HG02938 (cell line): Measurements from ENCODE around the gene DCAF6.

Source experiments
- ATAC-seq: cut with Tn5 transposase; IDR thresholded peaks from one replicate; pipeline ENCODE4 v1.9.1; 2021; ENCODE audit warnings: mild to moderate bottlenecking, moderate library complexity; ENCODE audit not compliant: unreplicated experiment

Gene DCAF6

DNA sequence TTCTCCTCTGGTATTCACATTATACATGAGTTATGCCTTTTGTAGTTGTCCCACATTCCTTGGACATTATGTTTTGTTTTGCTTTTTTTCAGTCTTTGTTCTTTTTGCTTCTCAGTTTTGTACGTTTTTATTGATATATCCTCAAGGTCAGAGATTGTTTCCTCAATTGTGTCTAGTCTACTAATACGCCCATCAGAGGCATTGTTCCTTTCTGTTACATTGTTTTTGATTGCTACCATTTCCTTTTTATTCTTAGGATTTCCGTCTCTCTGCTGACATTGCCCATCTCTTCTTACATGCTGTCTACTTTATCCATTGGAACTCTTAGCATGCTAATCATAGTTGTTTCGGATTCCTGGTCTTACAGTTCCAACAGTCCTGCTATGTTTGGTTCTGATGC lies 28.2 kb downstream of the DCAF6 start:
- ATAC-seq = no peak

DNA sequence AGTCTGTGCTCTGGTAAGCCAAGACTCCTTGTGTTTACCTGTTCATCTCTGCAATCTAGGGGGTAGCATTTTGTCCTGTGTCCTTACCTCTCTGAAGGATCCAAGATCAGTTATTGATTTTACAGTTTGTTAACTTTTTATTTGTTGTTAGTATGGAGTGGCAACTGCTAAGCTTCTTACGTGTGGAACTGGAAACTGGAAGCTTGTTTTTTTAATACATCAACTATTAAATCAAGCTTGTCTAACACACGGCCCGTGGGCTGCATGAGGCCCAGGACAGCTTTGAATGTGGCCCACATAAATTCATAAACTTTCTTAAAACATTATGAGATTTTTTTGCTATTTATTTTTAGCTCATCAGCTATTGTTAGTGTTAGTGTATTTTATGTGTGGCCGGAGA lies 29.6 kb downstream of the DCAF6 start:
- no peak for ATAC-seq

DNA sequence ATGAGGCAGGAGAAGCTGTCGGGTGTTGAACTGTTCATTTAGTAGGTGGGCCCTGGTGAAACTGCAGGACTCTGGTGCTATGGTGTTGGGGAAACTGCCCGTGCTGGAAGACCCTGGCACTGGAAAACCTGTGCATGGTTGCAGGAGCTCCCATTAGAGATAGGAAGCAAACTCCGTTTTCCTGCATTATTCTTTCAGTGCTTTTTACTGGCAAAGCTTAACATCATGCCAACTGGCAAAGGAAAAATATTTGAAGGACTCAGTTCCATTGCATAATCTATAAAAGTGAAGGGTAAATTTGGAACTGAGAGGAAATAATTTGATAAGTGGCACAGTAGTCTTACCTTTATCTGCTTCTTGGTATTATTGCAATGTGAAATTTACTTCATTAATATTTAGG lies 32.1 kb downstream of the DCAF6 start:
- no peak for ATAC-seq

DNA sequence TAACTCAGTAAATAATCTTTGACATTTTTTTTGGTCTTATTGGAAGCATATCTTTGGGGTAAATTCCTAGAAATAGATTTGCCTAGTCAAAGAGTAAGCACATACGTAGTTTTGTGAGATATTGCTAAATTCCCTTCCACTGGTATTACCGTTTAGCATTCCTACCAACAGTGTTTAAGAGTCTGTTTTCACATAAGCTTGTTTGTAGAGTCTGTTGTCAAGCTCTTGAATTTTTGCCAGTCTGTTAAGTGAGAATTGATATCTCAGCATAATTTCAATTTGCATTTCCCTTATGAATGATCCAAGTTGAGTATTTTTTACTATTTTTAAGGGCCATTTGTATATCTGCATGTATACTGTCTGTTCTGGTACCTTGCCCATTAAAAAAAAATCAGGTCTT lies 37.3 kb downstream of the DCAF6 start:
- ATAC-seq = no peak

DNA sequence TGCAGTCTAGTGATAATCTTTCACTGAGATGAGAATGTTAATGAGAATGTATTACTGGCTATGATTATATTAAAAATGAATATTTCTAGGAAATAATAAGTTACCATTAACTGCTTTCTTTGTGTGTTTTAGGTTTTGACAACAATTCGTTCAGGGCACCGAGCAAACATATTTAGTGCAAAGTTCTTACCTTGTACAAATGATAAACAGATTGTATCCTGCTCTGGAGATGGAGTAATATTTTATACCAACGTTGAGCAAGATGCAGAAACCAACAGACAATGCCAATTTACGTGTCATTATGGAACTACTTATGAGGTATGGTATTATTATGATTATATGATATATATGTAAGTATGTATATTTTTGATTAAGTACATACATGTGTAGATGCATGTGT lies 38.2 kb downstream of the DCAF6 start:
- ATAC-seq = no peak

DNA sequence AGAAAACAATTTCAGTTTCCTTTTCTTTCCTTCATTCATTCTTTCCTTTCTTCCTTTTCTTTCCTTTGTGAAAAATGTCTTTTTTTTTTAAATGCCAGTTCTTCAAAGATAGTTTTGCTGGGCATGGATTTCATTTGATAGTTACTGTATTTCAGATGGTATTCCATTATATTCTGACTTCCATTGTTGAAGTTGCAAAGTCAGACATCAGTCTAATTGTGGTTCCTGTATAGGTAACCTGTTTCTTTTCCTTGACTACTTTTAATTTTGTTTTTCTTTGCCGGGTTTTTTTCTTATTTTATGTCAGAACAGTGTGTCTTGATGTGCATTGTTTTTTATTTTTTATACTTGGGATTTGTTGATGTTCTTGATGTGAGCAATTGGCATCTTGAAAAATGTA lies 40.8 kb downstream of the DCAF6 start:
- no peak for ATAC-seq

DNA sequence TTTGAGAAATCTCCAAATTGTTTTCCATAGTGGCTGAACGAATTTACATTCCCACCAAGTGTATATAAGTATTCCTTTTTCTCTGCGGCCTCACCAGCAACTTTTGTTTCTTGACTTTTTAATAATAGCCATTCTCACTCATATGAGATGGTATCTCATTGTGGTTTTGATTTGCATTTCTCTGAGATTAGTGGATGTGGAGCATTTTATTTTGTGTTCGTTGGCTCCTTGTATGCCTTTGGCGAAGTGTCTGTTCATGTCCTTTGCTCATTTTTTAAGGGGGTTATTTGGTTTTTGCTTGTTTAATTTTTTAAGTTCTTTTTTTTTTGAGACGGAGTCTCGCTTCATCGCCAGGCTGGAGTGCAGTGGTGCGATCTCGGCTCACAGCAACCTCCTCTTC lies 45.5 kb downstream of the DCAF6 start:
- no peak for ATAC-seq

DNA sequence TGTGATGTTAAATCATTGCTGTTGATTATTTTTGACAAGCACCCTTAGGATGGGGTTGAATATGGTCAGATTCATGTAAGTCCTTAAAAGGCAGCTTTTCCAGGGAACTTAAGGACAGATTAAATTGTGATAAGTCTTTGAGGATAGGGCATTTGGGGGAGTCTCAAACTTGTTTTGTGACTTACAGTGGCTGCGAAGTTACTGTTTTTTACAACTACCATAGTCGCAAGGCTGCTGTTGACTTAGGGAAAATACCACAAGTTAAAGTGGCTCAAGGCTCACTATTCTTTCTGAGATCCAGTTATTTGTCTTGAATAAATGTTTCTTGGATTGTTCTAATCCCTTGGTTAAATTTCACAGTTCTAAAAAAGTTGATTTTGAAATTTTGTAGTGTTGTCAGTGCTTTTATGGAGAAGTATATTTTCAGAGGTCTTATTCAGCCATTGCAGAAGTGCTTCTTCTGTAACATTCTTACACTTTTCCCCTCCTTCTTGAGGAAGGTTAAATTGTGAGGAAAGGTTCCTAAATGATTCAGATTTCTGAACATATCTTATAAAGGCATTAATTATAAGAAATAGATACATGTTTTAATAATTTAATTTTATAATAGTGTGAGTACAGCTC lies 47.4 kb downstream of the DCAF6 start:
- no peak for ATAC-seq

DNA sequence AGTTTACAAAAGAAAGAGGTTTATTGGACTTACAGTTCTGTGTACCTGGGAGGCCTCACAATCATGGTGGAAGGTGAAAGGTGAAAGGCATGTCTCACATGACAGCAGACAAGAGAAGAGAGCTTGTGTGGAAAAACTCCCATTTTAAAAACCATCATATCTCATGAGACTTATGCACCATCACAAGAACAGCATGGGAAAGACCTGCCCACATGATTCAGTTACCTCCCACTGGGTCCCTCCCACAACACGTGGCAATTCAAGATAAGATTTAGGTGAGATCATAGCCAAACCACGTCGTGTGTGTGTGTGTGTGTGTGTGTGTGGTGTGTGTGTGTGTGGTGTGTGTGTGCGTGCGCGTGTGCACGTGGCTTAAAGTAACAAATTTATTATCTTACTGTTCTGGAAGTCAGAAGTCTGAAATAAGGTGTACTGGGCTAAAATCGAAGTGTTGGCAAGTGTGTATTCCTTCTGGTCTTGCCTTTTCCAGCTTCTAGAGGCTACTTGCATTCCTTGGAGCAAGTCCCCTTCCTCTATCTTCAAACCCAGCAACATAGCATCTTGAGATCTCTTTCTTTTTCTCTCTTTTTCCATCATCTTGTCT lies 48.5 kb downstream of the DCAF6 start:
- no peak for ATAC-seq

DNA sequence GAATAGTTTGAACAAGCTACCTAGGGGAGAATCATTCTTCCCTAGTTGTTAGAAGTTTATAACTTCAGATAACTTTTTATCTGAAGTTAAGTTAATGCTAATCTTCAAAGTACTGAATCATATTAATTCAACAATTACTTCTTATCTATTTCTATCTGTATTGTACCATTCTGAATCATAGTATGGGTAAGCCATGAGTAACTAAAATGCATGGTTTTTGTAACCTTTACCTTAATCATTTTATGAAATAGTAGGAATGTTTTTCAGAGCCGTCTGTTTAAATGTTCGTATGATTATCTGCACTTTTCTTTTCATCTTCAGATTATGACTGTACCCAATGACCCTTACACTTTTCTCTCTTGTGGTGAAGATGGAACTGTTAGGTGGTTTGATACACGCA lies 50.7 kb downstream of the DCAF6 start:
- ATAC-seq = no peak

DNA sequence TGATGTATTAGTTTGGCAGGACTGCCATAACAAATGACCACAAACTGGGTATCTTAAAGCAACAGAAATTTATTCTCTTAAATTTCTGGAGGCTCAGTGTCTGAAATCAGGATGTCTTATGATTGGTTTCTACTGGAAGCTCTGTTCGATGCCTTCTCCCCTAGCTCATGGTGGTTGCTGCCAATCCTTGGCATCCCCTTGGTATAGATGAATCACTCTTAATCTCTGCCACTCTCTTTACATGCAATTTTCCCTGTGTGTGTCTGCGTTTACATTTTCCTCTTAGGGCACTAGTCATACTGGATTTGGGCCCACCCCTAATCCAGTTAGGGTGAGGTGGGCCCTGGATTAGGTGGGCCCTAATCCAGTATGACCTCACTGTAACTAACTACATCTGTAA lies 55.1 kb downstream of the DCAF6 start:
- ATAC-seq = no peak

DNA sequence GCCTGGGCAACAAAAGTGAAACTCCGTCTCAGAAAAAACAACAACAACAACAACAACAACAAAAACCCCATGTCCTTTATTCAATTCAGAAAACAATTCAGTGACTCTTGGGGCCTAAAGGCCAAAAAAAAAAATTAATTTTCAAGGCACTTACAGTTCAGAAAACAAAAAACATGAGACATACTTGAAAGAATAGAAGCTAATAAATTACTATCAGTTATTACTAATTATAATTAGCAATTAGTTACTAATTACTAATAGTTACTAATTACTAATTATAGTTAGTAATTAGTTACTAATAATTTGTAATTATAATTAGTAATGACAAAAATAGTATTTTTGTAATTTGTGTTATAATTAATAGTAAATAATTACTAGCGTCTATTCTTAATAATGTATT lies 57.2 kb downstream of the DCAF6 start:
- ATAC-seq = no peak

DNA sequence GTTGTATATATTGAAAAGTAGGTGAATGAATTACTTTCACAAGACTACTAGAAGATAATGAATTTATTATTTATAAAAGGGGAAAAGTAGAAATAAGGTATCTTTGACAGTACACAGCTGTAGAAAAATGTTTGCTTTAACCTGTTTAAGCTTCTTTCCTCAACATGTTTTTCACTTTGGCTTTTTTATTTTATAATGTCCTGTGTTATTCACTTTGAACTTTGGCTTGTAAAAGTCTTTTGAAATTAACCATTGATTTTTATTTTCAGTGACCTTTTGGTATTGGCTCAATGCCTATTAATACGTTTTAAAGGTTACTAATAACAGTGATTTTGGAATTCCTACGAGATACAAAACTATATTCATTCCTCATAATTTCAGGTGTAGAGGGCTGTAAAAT lies 58.1 kb downstream of the DCAF6 start:
- ATAC-seq = no peak

DNA sequence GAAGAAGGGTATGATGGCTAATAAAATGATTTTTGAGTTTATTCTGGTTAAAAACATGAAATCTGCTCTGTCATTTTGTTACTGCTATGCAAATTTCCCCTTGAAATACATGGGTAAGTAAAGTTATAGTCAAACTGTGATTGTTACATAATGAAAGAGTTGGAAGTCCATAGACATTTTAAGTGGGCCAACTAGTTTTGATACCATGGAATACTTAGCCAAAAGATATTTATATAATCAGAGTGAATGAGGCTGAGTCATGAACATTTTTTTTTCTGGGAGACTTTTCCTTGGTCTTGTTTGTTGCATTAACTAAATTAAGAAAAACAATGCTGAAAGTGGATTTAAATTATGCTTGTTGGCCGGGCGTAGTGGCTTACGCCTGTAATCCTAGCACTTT lies 58.6 kb downstream of the DCAF6 start:
- ATAC-seq = no peak

DNA sequence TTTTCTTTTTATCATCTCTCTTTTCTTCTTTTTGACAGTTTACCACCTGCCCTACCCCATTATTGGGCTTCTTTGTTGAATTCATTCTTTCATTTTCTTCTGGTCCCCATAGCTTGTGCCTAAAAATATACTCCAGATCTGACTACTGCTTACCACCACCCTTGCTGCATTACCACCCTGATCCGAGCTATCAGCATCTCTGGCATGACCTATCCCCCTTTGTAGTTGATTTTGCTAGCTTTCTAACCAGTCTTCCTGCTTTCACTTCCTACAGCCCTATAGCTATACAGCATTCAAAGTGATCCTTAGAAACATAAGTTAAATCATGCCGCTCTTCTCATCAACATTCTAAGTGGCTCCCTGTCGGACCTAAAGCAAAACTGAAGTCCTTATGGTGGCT lies 59.8 kb downstream of the DCAF6 start:
- no peak for ATAC-seq

DNA sequence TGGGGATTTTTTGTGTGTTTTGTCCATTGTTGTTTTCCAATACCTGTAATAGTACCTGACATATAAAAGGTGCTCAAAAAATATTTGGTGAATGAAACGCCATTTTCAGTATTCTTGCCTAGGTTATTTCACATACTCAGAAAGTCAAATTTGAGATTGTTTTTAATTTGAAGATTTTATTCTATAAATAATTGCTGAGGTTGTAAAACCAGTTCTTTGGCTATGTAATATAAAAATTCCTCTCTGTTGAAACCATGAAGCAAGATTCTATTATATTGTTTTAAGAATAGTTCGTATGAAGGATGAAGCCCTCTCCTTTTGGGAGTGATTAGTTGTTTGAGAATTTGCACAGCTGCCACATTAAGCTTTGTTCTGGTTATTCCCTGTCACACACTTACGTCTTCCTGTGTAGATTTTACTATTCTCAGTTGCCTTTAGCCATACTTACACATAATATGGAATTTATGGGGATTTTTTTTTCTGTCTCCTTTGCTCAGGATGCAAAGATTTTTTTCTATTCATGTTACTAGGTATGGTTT lies 60.6 kb downstream of the DCAF6 start:
- no peak for ATAC-seq

DNA sequence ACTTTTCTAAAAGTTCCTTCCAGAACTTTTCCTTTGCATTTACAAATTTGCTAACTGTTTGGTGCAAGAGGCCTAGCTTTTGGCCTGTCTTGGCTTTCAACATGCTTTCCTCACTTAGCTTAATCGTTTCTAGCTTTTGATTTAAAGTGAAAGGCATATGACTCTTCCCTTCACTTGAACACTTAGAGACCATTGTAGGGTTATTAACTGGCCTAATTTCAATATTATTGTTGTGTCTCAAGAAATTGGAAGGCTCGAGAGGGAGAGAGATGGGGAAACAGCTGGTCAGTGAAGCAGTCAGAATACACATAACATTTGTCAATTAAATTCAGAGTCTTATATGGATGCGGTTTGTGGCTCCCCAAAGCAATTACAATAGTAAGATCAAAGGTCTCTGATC lies 63.4 kb downstream of the DCAF6 start:
- no peak for ATAC-seq

DNA sequence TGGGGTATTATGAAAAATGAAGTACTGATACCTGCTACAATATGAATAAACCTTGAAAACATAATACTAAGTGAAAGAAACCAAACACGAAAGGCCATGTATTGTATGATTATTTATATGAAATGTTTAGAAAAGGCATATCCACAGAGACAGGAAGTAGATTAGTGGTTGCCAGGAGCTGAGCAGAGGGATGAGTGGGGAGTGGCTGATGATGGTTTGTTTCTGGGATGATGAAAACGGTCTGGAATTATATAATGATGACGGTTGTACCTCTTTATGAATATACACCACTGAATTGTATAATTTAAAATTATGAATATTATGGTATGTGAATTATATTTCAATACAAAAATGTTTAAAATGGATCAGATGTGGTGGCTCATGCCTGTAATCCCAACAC lies 64.2 kb downstream of the DCAF6 start:
- no peak for ATAC-seq

DNA sequence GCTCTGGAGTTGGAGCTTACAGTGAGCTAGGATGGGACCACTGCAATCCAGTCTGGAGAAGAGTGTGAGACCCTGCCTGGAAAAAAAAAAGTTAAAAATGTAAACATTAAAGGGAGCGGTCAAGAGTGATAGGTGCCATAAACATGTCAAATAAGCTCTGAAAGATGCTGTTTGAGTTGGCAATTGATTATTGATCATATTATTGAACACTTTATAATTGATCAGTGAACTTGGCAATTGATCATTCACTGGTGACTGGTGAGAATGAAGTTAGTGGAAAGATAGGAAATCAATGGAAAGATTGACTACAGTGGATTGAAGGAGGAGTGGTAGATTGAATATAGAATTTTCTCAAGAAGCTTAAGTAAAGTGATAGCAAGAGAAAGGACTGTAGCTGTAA lies 64.7 kb downstream of the DCAF6 start:
- ATAC-seq = no peak

DNA sequence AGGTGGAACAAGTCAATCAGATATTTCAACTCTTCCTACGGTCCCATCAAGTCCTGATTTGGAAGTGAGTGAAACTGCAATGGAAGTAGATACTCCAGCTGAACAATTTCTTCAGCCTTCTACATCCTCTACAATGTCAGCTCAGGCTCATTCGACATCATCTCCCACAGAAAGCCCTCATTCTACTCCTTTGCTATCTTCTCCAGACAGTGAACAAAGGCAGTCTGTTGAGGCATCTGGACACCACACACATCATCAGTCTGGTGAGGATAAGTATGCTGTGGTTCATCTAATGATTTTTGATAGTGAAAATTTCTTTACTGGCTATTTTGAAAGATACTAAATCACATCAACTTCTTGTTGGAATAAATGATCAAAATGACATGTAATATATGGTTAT lies 68.0 kb downstream of the DCAF6 start:
- ATAC-seq = no peak

DNA sequence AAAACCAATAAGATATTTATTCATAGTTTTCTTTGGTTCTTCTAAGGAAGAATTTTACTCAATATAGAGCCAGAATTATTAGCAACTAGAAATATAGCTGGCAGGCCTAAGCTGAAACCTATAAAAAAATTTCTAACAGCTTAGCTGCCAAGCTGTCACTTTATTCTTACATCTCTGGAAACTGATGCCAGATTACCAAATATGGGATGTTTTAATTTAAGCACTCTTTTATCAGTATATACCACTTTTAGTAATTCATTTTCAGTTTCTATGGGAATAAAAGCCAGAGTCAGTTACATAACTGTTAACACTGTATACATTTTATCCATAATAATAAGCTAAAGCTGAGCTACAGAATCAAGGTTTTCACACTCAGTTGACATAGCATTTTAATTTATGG lies 69.0 kb downstream of the DCAF6 start:
- no peak for ATAC-seq

DNA sequence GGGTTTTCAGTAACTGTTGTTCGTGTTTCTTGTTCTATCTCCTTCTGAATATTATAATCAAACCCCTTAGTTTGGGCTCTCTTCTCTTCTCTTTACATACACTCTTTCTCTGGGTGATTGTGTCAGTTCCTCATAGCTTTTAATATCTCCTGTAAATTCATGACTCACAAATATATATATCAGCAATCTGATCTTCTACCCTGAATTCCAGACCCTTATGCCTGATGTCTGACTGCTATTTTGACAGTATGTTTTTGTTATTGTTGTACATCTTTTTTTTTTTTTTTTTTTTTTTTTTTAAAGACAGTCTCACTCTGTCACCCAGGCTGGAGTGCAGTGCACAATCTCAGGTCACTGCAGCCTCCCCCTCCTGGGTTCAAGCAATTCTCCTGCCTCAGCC lies 71.2 kb downstream of the DCAF6 start:
- no peak for ATAC-seq

DNA sequence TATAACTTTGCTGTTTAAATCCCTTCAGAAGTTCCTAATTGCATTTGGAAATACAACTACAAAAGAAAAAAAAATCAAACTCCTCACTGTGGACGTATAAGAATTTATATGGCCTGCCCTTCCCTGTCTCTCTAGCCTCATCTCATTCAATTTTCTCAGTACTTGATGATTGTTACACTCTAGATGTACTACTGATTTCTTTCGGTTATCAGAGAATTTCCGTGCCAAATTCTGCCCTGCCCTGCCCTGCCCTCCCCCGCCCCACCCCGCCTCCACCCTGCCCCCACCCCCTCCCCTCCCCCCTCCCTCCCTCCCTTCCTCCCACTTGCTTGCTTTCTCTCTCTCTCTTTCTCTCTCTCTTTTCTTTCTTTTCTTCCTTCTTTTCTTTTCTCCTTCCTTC lies 72.1 kb downstream of the DCAF6 start:
- no peak for ATAC-seq
